Loucy (cell line): ENCODE data around the gene RRAD.

Source experiments
- EZH2phosphoT487 ChIP-seq: fragments of 200-600 bp; IDR thresholded peaks from 2 replicates; pipeline ENCODE4 v1.6.1; 2018; ENCODE audit warnings: antibody characterized with exemption, mild to moderate bottlenecking, moderate library complexity, borderline replicate concordance
- TF ChIP-seq, protein P1 (sequence below): fragments of 200-600 bp; sonication (generic); conservative IDR thresholded peaks from 2 replicates; pipeline ENCODE4 v1.5.1; 2014; ENCODE audit warnings: mild to moderate bottlenecking, antibody characterized with exemption, low read length

DNA sequence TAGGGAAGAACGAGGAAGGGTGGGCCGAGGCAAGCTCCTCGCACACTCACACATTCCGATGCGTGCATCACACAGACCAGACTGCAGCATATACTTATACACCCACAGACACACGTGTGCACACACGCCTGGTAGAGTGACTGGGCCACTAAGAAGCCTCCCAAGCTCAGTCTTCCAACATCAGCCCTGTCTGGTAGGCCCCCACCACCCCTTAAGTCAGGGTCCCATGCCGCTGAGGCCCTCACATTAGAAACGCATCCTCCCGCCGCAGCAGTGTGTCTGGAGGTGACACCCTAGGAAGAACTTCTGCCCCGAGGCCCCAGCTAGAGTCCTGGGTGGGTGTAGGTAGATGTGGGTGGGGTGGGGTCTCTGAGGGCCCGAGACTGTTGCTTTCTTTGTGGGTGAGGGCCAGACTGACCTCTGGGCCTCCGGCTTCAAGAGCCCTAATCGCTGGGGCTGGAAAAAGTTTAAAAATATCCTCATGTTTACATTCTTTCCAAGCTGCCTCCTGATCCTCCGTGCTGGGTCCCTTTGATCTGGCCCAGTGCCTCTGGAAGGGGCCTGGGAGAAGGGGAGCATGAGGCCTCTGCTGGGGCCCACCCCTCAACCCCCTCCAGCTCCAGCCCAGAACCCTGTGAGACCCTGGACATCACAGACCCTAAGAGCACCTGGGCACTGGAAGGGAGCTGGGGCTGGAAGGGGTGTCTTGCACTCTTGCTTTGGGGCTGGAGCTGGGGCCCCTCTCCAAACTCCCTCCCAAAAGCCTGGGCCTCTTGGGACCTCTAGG is 20.3 kb downstream of the RRAD start:
- TF ChIP-seq, protein P1, sequence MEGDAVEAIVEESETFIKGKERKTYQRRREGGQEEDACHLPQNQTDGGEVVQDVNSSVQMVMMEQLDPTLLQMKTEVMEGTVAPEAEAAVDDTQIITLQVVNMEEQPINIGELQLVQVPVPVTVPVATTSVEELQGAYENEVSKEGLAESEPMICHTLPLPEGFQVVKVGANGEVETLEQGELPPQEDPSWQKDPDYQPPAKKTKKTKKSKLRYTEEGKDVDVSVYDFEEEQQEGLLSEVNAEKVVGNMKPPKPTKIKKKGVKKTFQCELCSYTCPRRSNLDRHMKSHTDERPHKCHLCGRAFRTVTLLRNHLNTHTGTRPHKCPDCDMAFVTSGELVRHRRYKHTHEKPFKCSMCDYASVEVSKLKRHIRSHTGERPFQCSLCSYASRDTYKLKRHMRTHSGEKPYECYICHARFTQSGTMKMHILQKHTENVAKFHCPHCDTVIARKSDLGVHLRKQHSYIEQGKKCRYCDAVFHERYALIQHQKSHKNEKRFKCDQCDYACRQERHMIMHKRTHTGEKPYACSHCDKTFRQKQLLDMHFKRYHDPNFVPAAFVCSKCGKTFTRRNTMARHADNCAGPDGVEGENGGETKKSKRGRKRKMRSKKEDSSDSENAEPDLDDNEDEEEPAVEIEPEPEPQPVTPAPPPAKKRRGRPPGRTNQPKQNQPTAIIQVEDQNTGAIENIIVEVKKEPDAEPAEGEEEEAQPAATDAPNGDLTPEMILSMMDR: no peak
- no peak for TF ChIP-seq EZH2phosphoT487
